Measurements from ENCODE around the gene ARMC7.

DNA sequence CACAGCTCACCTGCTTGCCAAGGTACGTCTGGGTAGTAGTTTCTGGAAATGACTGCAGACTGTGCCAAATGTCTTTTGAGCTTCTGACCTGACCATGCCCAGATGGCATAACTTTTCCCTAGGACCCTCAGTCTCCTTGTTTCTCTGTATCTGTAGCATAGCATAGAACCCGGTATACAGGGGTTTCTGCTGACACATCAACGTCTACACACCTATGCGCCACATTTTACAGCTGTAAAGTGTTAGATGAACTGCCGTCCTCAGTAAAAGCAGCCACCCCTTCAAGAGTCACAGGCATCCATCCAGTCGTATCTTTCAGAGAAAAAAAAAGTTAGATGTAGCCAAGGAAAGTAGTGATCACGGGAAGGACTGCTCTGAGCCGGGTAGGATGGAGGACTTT is 45.3 kb upstream of the ARMC7 start:
- TF ChIP-seq POLR2A (IDR thresholded peaks at IDR 0.05), result no peak
- TF ChIP-seq, protein P1, sequence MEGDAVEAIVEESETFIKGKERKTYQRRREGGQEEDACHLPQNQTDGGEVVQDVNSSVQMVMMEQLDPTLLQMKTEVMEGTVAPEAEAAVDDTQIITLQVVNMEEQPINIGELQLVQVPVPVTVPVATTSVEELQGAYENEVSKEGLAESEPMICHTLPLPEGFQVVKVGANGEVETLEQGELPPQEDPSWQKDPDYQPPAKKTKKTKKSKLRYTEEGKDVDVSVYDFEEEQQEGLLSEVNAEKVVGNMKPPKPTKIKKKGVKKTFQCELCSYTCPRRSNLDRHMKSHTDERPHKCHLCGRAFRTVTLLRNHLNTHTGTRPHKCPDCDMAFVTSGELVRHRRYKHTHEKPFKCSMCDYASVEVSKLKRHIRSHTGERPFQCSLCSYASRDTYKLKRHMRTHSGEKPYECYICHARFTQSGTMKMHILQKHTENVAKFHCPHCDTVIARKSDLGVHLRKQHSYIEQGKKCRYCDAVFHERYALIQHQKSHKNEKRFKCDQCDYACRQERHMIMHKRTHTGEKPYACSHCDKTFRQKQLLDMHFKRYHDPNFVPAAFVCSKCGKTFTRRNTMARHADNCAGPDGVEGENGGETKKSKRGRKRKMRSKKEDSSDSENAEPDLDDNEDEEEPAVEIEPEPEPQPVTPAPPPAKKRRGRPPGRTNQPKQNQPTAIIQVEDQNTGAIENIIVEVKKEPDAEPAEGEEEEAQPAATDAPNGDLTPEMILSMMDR (IDR thresholded peaks at IDR 0.05), result no peak

Measured in heart left ventricle (tissue), 13 donors.